HT1080 (cell line): Measurements from ENCODE around the gene SCN11A. TPM values are rescaled to one million over a fixed set of nuclear protein-coding genes. Genes with fewer than 3 reads are reported as not detected.

Source experiments
- DNase-seq: peaks from one replicate; pipeline ENCODE4 v3.0.0-alpha.2; 2015; ENCODE audit warnings: low read depth
- small RNA-seq: library from RNA; depleted of rRNA; stranded (forward); fragments of <200 nt; gene quantifications from one replicate; pipeline ENCODE3, GENCODE V24; 2014
- total RNA-seq: library from RNA; depleted of rRNA; stranded (reverse); fragments of >200 nt; shearing (Covaris generic); gene quantifications from 2 replicates; pipeline ENCODE4 v1.2.3, GENCODE V29; 2014; rRNA removed

SCN11A gene
- total RNA-seq, 1 experiment from 2014 or later, result not detected

- no peak for DNase-seq
Measured at GRCh38 chr3:39011191-39011736, 40.5 kb downstream of the SCN11A start.

DNA sequence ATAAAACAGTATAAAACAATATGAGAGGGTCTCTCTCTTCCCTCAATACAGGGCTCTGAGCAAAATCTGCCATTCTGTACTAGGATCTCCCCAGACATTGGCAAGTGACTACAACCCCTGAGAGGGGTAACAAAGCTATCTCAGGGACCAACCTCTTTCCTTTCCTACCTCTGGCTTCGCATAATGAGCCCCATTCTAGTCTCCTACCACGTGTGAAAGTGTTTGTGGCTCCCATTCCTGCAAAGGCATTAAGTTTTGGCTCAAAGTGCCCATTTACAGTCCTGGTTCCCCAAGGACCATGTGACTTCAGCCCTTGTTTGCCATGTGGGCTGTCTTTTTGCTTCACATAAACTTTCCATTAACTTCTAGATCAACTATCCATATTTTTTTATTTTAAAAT, 46.4 kb downstream of the SCN11A start:
- DNase-seq, result no peak

Small RNA genes lying within 50 kb of the gene (small RNA-seq; reads per million reads assigned to genes)
- gene RNU6-1227P, result not detected

Other genes starting within 250 kb of the SCN11A start
- not detected in 2 replicates for gene SCN10A, start 235.7 kb downstream of the SCN11A start, total RNA-seq
- gene WDR48, start 72 bp upstream of the SCN11A start, total RNA-seq, result 12.8 and 19.9 TPM in 2 replicates
- 32.6 and 42.5 TPM in 2 replicates for gene GORASP1, start 55.7 kb upstream of the SCN11A start, total RNA-seq
- 0.07 and 0.69 TPM in 2 replicates for gene TTC21A, start 55.7 kb upstream of the SCN11A start, total RNA-seq
- 12.5 and 18.1 TPM in 2 replicates for gene CSRNP1, start 101.6 kb upstream of the SCN11A start, total RNA-seq
- gene XIRP1, start 140.7 kb upstream of the SCN11A start, total RNA-seq, result not detected in 2 replicates
- gene CX3CR1, start 228.1 kb upstream of the SCN11A start, total RNA-seq, result not detected in 2 replicates